HG03064 (cell line): ENCODE measurements around the gene KRTAP3-1.

Experiments
- ATAC-seq: cut with Tn5 transposase; IDR thresholded peaks from one replicate; pipeline ENCODE4 v1.9.1; 2021; ENCODE audit warnings: low read depth; ENCODE audit not compliant: unreplicated experiment

Gene KRTAP3-1

DNA sequence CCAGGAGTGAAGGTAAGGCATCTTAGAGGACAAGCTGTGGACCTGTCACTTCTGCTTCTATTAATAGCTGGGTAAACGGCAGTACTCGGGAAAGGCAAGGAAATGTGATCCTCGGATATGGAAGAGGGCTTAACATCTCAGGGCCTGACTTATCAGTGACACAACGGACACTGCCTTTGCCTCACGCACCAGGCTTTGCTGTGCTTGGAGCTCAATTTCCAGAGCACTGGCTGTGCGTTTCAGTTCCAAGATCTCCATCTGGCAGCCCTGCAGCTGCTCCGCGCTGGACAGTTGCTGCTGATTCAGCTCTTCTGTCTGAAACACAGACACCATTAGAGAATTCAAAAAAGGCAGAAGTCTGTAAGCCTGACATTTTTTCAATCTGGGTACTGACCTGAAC is 28.3 kb downstream of the KRTAP3-1 start:
- no peak for ATAC-seq

- ATAC-seq = no peak
These were observed 28.8 kb downstream of the KRTAP3-1 start for GRCh38 chr17:40980117-40980516.

GRCh38 chr17:40978575-40979151 is 30.3 kb downstream of the KRTAP3-1 start:
- no peak for ATAC-seq

- ATAC-seq = no peak
These were observed 33.4 kb downstream of the KRTAP3-1 start for GRCh38 chr17:40975516-40975915.

DNA sequence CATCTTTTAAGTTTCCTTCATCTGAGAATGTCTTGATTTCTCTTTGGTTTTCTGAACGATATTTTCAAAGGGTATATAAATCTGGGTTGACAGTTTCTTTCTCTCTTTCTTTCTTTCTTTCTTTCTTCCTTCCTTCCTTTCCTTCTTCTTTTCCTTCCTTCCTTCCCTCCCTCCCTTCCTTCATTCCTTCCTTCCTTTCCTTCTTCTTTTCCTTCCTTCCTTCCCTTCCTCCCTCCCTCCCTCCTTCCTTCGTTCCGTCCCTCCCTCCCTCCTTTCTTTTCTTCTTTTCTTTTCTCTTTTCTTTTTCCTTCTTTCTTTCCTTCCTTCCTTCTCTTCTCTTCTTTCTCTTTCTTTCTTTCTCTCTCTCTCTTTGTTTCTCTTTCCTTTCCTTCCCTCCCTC is 34.6 kb downstream of the KRTAP3-1 start:
- no peak for ATAC-seq

- no peak for ATAC-seq
These were observed 41.3 kb downstream of the KRTAP3-1 start for GRCh38 chr17:40967582-40967981.

- no peak for ATAC-seq
These were observed 42.1 kb downstream of the KRTAP3-1 start, which contains the start of gene KRT39 for GRCh38 chr17:40966848-40967247. TSS of gene KRT39 (minus strand) at chr17:40966948. CDS start at chr17:40966856, 92 bp downstream.

- ATAC-seq = no peak
These were observed 45.1 kb downstream of the KRTAP3-1 start for GRCh38 chr17:40963838-40964237.

GRCh38 chr17:40962059-40962561 is 46.8 kb downstream of the KRTAP3-1 start:
- ATAC-seq = no peak

DNA sequence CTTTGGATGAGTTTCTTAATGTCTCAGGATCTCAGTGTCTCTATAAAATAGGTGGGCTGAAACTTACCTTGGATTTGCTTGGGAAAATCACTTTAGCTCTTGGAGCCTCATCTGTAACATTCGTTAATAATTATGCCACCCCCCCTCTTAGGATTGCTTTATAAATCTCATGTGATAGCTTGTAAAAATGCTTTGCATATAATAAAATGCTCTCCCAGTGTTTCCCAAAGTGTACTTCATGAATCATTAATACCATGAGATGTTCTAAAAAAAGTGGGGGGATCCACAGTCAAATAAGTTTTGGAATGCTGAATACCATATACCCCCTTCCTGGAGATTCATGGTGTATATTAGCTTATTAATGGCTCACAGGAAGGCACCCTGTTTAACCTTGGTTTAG is 47.3 kb downstream of the KRTAP3-1 start:
- no peak for ATAC-seq

- no peak for ATAC-seq
These were observed 48.8 kb downstream of the KRTAP3-1 start for GRCh38 chr17:40960144-40960543.
